Islet of Langerhans (tissue), 1 donor: ENCODE data around the gene NDUFS6.
"Not testable (repeated sequence)": the region's sequence is repeated elsewhere in the genome, so short reads cannot be mapped to it uniquely, and the experiment has no call there.

Experiments
- FAIRE-seq: peaks from one replicate; lab custom pipeline; 2011; peaks lifted over from hg19 to GRCh38; lab: Jason Lieb, UNC

Gene NDUFS6

GRCh38 chr5:1783216-1783554 is 18.0 kb upstream of the NDUFS6 start:
- no peak for FAIRE-seq

- no peak for FAIRE-seq
Measured at GRCh38 chr5:1784197-1785050, 16.8 kb upstream of the NDUFS6 start.

GRCh38 chr5:1785062-1785461 is 16.1 kb upstream of the NDUFS6 start:
- FAIRE-seq = no peak

- FAIRE-seq = no peak
Measured at GRCh38 chr5:1785984-1786383, 15.2 kb upstream of the NDUFS6 start.

- no peak for FAIRE-seq
Measured at GRCh38 chr5:1786621-1787471, 14.4 kb upstream of the NDUFS6 start.

- FAIRE-seq = no peak
Measured at GRCh38 chr5:1787472-1788047, 13.6 kb upstream of the NDUFS6 start.

GRCh38 chr5:1788200-1788599 is 13.0 kb upstream of the NDUFS6 start:
- FAIRE-seq = no peak

GRCh38 chr5:1788828-1789227 is 12.4 kb upstream of the NDUFS6 start:
- no peak for FAIRE-seq

GRCh38 chr5:1789438-1789833 is 11.8 kb upstream of the NDUFS6 start:
- not testable (repeated sequence) for FAIRE-seq

GRCh38 chr5:1789834-1790471 is 11.3 kb upstream of the NDUFS6 start:
- no peak for FAIRE-seq

- no peak for FAIRE-seq
Measured at GRCh38 chr5:1791176-1791575, 10.0 kb upstream of the NDUFS6 start.

GRCh38 chr5:1792842-1793266 is 8.4 kb upstream of the NDUFS6 start:
- no peak for FAIRE-seq

- no peak for FAIRE-seq
Measured at GRCh38 chr5:1793301-1793740, 7.9 kb upstream of the NDUFS6 start.

- FAIRE-seq = no peak
Measured at GRCh38 chr5:1793966-1794900, 7.0 kb upstream of the NDUFS6 start.

- no peak for FAIRE-seq
Measured at GRCh38 chr5:1794901-1795290, 6.3 kb upstream of the NDUFS6 start.

GRCh38 chr5:1795506-1795905 is 5.7 kb upstream of the NDUFS6 start:
- FAIRE-seq = no peak

- no peak for FAIRE-seq
Measured at GRCh38 chr5:1795931-1796330, 5.3 kb upstream of the NDUFS6 start.

- no peak for FAIRE-seq
Measured at GRCh38 chr5:1796371-1797102, 4.7 kb upstream of the NDUFS6 start.

- no peak for FAIRE-seq
Measured at GRCh38 chr5:1797103-1797800, 4.0 kb upstream of the NDUFS6 start.

GRCh38 chr5:1797855-1798254 is 3.4 kb upstream of the NDUFS6 start:
- no peak for FAIRE-seq
